ENCODE results near the gene PDE5A.
"Not testable (repeated sequence)": the region's sequence is repeated elsewhere in the genome, so short reads cannot be mapped to it uniquely, and the experiment has no call there.

Gene PDE5A

GRCh38 chr4:119628281-119629141 lies at the start of gene PDE5A:
Gene PDE5A, minus strand, starts transcription at chr4:119628804. Its CDS starts 133 bp downstream, at chr4:119628671.
- DNase-seq (ENCODE audit: low read depth, low spot score) = peak; percentile 46

- DNase-seq (ENCODE audit: low read depth, low spot score) = no peak
These were observed 47.5 kb upstream of the PDE5A start for GRCh38 chr4:119676101-119676500.

GRCh38 chr4:119675391-119675790 lies 46.8 kb upstream of the PDE5A start:
- no peak for DNase-seq (ENCODE audit: low read depth, low spot score)

- DNase-seq (ENCODE audit: low read depth, low spot score) = no peak
These were observed 44.3 kb upstream of the PDE5A start for GRCh38 chr4:119672938-119673337.

- no peak for DNase-seq (ENCODE audit: low read depth, low spot score)
These were observed 43.5 kb upstream of the PDE5A start for GRCh38 chr4:119672086-119672485.

GRCh38 chr4:119671205-119671604 lies 42.6 kb upstream of the PDE5A start:
- DNase-seq (ENCODE audit: low read depth, low spot score) = no peak

GRCh38 chr4:119667802-119668201 lies 39.2 kb upstream of the PDE5A start:
- DNase-seq (ENCODE audit: low read depth, low spot score) = no peak

GRCh38 chr4:119666653-119667091 lies 38.1 kb upstream of the PDE5A start:
- DNase-seq (ENCODE audit: low read depth, low spot score) = no peak

- DNase-seq (ENCODE audit: low read depth, low spot score) = no peak
These were observed 37.1 kb upstream of the PDE5A start for GRCh38 chr4:119665752-119666151.

GRCh38 chr4:119664168-119664907 lies 35.7 kb upstream of the PDE5A start:
- DNase-seq (ENCODE audit: low read depth, low spot score) = no peak

- no peak for DNase-seq (ENCODE audit: low read depth, low spot score)
These were observed 34.7 kb upstream of the PDE5A start for GRCh38 chr4:119663160-119663788.

- DNase-seq (ENCODE audit: low read depth, low spot score) = not testable (repeated sequence)
These were observed 34.0 kb upstream of the PDE5A start for GRCh38 chr4:119662612-119663011.

- no peak for DNase-seq (ENCODE audit: low read depth, low spot score)
These were observed 32.6 kb upstream of the PDE5A start for GRCh38 chr4:119661231-119661630.

- no peak for DNase-seq (ENCODE audit: low read depth, low spot score)
These were observed 31.0 kb upstream of the PDE5A start for GRCh38 chr4:119659576-119659975.

- no peak for DNase-seq (ENCODE audit: low read depth, low spot score)
These were observed 28.6 kb upstream of the PDE5A start for GRCh38 chr4:119657111-119657611.

GRCh38 chr4:119656342-119656741 lies 27.7 kb upstream of the PDE5A start:
- DNase-seq (ENCODE audit: low read depth, low spot score) = no peak

GRCh38 chr4:119655111-119655837 lies 26.7 kb upstream of the PDE5A start:
- DNase-seq (ENCODE audit: low read depth, low spot score) = no peak

GRCh38 chr4:119653990-119654389 lies 25.4 kb upstream of the PDE5A start:
- no peak for DNase-seq (ENCODE audit: low read depth, low spot score)

GRCh38 chr4:119652998-119653397 lies 24.4 kb upstream of the PDE5A start:
- no peak for DNase-seq (ENCODE audit: low read depth, low spot score)

GRCh38 chr4:119648398-119648797 lies 19.8 kb upstream of the PDE5A start:
- DNase-seq (ENCODE audit: low read depth, low spot score) = no peak

- no peak for DNase-seq (ENCODE audit: low read depth, low spot score)
These were observed 19.0 kb upstream of the PDE5A start for GRCh38 chr4:119647558-119647957.

Measured in activated CD4-positive, CD25-positive, alpha-beta regulatory T cell treated with anti-CD3 and anti-CD28 coated beads, Interleukin-2, amount 50 U/mL, for 16 hours (primary cell).